Stimulated activated naive CD8-positive, alpha-beta T cell treated with anti-CD3 and anti-CD28 coated beads, Interleukin-15, amount 100 ng/mL, for 72 hours (primary cell): ENCODE data around the gene RYR2.

ENCODE experiments used
- ATAC-seq: fragments of 150-1000 bp; cut with Tn5 transposase; 2 replicates; pipeline ENCODE4 v1.10.0; 2021; ENCODE audit warnings: mild to moderate bottlenecking, moderate library complexity
- DNase-seq, 2 donors: peaks; one replicate each; pipeline ENCODE4 v3.0.0; 2021 to 2022
- H3K27ac Mint-ChIP-seq, 2 donors: one replicate each; pipeline ENCODE4 v1.8.0; 2022; ENCODE audit warnings: mild to moderate bottlenecking in 2 of 2, mixed read lengths in 2 of 2, moderate library complexity in 2 of 2
- H3K27me3 Mint-ChIP-seq: one replicate; pipeline ENCODE4 v1.8.0; 2022; ENCODE audit warnings: mixed read lengths
- H3K4me1 Mint-ChIP-seq: one replicate; pipeline ENCODE4 v1.8.0; 2022; ENCODE audit warnings: mild to moderate bottlenecking, mixed read lengths
- H3K4me3 Mint-ChIP-seq, 2 donors: one replicate each; pipeline ENCODE4 v1.8.0; 2022; ENCODE audit warnings: mild to moderate bottlenecking in 2 of 2, mixed read lengths in 2 of 2, moderate library complexity in 1 of 2
- H3K9me3 Mint-ChIP-seq, 2 donors: one replicate each; pipeline ENCODE4 v1.8.0; 2022; ENCODE audit warnings: mixed read lengths in 2 of 2

The RYR2 gene

DNA sequence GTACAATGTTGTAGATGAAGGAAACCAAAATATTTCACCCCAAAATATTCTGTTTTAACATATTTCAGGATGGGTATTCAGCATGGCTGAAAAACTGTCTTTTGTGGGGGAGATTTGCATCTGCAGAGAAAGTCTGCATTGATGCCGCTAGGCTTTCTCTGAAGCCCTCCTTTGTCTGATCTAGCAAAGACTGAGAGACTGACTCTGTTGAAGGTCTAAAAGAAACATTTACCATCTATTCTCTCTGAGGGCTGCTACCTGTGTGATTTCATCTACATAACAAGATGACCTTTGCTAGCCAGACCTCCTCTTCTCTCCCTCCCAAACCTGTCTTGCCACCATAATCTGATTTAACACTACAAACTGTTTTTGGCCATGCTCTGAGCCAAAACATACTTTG, 25.4 kb upstream of the RYR2 start:
- Mint-ChIP-seq H3K27ac (no peak overlapping the region), H3K4me3 (no peak overlapping the region), H3K27me3 (peaks cover 14% of the 10 kb centered on the region), H3K4me1 (no peaks in the 10 kb centered on the region), H3K9me3 (no peaks in the 10 kb centered on the region)
- no peak for ATAC-seq
- DNase-seq = no peak

GRCh38 chr1:237018896-237019295, 23.1 kb upstream of the RYR2 start:
- H3K27me3 Mint-ChIP-seq = peaks cover 14% of the 10 kb centered on the region
- H3K9me3 Mint-ChIP-seq = no peaks in the 10 kb centered on the region

DNA sequence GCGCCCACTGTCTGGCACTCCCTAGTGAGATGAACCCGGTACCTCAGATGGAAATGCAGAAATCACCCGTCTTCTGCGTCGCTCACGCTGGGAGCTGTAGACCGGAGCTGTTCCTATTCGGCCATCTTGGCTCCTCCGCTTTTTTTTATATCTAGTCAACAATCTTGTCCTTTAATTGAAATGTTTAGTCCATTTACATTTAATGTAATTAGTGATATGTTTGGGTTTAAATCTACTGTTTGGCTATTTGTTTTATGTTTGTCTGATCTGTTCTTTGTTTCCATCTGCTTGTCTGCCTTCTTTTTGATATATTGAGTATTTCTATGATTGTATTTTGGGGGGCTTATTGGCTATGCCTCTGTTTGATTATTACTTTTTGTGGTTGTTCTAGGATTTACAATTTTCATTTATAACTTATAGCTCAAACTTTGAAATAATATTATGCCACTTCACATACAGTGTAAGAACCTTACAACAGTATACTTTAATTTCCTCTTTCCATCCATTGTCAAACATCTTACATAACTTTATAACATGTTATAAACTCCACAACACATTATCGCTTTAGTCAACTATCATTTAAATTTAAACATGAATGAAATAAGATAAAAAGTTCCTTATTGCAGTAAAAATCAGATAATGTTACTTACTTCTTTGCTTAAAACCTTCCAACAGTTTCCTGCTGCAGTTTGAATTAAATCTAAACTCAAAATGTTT, 16.5 kb upstream of the RYR2 start:
- no peak overlapping the region for H3K4me3 Mint-ChIP-seq
- no peaks in the 10 kb centered on the region for H3K4me1 Mint-ChIP-seq
- no peak for DNase-seq
- no peak for ATAC-seq
- H3K9me3 Mint-ChIP-seq = peaks cover 5 to 8% of the 10 kb centered on the region in 2 donors
- peaks cover 21% of the 10 kb centered on the region for H3K27me3 Mint-ChIP-seq
- H3K27ac Mint-ChIP-seq = no peak overlapping the region

More at GRCh38 chr1:237018896-237019295, 23.1 kb upstream of the RYR2 start:
- no peak for ATAC-seq
- Mint-ChIP-seq H3K27ac (no peak overlapping the region), H3K4me1 (no peaks in the 10 kb centered on the region), H3K4me3 (no peak overlapping the region)
- no peak for DNase-seq

DNA sequence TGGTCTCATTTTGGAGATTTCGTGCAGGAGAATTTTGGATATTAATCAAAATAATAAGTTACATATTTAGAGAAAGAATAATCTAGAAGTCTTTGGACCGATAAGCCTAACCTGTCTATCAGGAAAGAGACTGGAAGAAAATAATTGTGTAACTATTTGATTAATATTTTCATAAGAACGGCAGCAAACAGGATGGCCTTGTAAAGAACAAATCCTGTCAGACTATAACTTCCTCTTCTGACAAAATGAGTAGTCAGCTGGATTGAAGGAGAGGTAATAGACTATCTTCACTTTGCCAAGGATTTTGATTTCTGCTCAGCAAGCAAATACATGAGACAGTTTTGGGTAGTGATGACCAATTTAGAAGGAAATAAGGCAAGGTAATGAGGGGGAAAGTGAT, 12.7 kb upstream of the RYR2 start:
- H3K4me3 Mint-ChIP-seq = no peak overlapping the region
- H3K4me1 Mint-ChIP-seq = no peaks in the 10 kb centered on the region
- ATAC-seq (no peak), DNase-seq (no peak)
- H3K27ac Mint-ChIP-seq = no peak overlapping the region
- H3K27me3 Mint-ChIP-seq = peaks cover 36% of the 10 kb centered on the region
- peaks cover 5 to 8% of the 10 kb centered on the region in 2 donors for H3K9me3 Mint-ChIP-seq

DNA sequence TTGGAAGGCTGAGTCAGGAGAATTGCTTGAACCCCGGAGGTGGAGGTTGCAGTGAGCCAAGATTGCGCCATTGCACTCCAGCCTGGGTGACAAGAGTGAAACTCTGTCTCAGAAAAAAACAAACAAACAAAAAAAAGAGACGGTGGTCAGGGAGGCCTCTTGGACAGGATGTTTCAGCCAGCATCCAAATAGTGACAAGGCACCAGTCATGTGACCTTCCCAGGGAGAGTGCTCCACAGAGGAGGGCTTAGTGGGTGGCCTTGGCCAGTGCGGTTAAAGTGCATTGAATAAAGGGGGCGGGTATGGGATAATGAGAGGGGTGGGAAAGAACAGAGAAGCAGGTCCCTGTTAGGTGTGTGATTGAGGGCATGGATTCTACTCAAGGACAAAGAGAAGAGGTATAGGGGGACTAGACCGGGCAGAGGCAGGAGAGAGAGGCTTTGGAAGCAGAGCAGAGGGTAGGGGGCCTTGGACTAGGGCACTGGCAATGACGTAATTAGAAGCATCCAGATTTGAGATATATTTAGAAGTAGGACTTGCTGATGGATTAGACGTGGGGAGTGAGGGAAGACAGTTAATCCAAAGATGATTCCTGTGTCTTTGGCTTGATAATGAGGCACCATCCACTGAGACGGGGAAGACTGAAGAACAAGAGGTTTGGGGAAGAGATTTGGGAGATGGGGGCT, 12.0 kb upstream of the RYR2 start:
- Mint-ChIP-seq H3K27me3 (peaks cover 36% of the 10 kb centered on the region), H3K4me3 (no peak overlapping the region), H3K9me3 (peaks cover 5 to 8% of the 10 kb centered on the region in 2 donors), H3K4me1 (no peaks in the 10 kb centered on the region), H3K27ac (peak overlapping the region in 1 of 2 donors; percentile 49)
- ATAC-seq (no peak), DNase-seq (no peak)

DNA sequence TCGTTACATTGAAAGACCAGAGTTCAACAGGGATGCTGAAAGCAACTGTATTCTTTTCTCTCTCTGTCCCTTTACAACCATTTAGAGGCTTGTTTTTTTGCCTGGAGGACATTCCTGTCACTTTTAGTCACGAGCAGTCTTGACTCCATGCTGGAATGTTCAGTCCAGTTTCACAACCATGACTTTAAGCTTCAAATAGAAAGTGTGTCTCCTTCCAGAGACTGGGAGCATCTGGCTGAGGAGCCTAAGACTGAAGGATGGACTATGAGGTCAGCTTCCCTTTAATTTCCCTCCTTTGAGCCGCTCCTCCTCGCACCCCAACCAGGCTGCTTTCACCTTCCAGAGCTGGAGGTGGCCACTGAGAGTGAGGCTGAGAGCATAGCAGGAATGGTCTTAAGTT, 10.5 kb upstream of the RYR2 start:
- no peak overlapping the region for H3K27ac Mint-ChIP-seq
- H3K4me1 Mint-ChIP-seq = no peaks in the 10 kb centered on the region
- no peak for ATAC-seq
- no peak for DNase-seq
- H3K27me3 Mint-ChIP-seq = peaks cover 36% of the 10 kb centered on the region
- no peaks in the 10 kb centered on the region for H3K9me3 Mint-ChIP-seq
- no peak overlapping the region for H3K4me3 Mint-ChIP-seq

DNA sequence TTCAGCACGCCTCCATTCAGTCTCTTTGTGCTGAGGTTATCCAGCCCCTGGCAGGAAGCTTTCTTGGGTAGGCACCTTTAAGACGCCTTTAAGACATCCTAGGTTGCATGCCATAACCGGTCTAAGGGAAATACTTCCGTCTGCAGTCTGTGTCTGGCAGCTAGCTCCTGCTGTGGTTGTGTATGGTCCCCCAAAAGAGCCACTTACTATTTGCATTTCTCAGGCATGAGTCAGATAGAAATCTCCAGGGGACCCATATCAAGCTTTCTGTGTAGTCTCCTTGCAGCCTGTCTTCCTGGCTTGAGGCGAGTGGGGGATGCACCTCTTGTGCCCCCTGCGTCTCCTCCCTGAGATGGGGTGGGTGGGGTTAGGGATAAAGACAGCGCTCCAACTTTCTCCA, 10.0 kb upstream of the RYR2 start:
- peaks cover 36% of the 10 kb centered on the region for H3K27me3 Mint-ChIP-seq
- H3K4me3 Mint-ChIP-seq = no peak overlapping the region
- H3K27ac Mint-ChIP-seq = no peak overlapping the region
- H3K4me1 Mint-ChIP-seq = no peaks in the 10 kb centered on the region
- no peaks in the 10 kb centered on the region for H3K9me3 Mint-ChIP-seq
- DNase-seq = no peak
- no peak for ATAC-seq

- DNase-seq (no peak), ATAC-seq (no peak)
- Mint-ChIP-seq H3K4me3 (no peak overlapping the region), H3K27ac (no peak overlapping the region), H3K9me3 (no peaks in the 10 kb centered on the region), H3K27me3 (peaks cover 26% of the 10 kb centered on the region), H3K4me1 (no peaks in the 10 kb centered on the region)
Observed at GRCh38 chr1:237033061-237033460, 8.9 kb upstream of the RYR2 start.

DNA sequence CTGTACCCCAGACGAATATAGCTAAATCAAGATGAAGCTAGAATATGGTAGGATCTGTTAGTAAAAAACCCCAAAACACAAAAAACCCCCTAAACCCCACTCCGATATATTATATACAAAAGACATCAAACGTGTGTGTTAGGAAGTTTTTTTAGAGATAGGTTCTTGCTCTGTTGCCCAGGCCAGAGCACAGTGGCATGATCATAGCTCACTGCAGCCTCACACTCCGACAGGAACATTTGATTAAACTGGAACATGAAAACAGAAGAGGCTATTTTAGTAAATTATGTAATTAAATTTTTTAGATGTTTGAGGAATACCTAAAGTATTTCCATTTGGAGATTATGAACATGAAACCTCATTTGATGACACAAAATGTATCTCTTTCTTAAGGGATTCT, 8.2 kb upstream of the RYR2 start:
- Mint-ChIP-seq H3K27me3 (peaks cover 23% of the 10 kb centered on the region), H3K9me3 (no peaks in the 10 kb centered on the region), H3K4me1 (no peaks in the 10 kb centered on the region), H3K4me3 (no peak overlapping the region), H3K27ac (no peak overlapping the region)
- DNase-seq (no peak), ATAC-seq (no peak)

GRCh38 chr1:237035759-237036158, 6.2 kb upstream of the RYR2 start:
- Mint-ChIP-seq H3K4me1 (no peaks in the 10 kb centered on the region), H3K27me3 (peaks cover 22% of the 10 kb centered on the region), H3K27ac (no peak overlapping the region), H3K9me3 (no peaks in the 10 kb centered on the region), H3K4me3 (no peak overlapping the region)
- DNase-seq = no peak
- no peak for ATAC-seq

- Mint-ChIP-seq H3K27me3 (peaks cover 19% of the 10 kb centered on the region), H3K27ac (no peak overlapping the region), H3K9me3 (no peaks in the 10 kb centered on the region), H3K4me3 (no peak overlapping the region), H3K4me1 (peaks cover 12% of the 10 kb centered on the region)
- DNase-seq (no peak), ATAC-seq (no peak)
Observed at GRCh38 chr1:237038211-237038610, 3.8 kb upstream of the RYR2 start.

GRCh38 chr1:237040823-237041222, 1.2 kb upstream of the RYR2 start:
- DNase-seq (no peak), ATAC-seq (no peak)
- Mint-ChIP-seq H3K27me3 (peaks cover 18% of the 10 kb centered on the region), H3K27ac (no peak overlapping the region), H3K9me3 (no peaks in the 10 kb centered on the region), H3K4me3 (no peak overlapping the region), H3K4me1 (peaks cover 18% of the 10 kb centered on the region)

- Mint-ChIP-seq H3K27ac (no peak overlapping the region), H3K4me3 (peak overlapping the region in 1 of 2 donors; percentile 57), H3K4me1 (peaks cover 18% of the 10 kb centered on the region), H3K9me3 (no peaks in the 10 kb centered on the region), H3K27me3 (peaks cover 18% of the 10 kb centered on the region)
- ATAC-seq = no peak
- no peak for DNase-seq
Observed at GRCh38 chr1:237041461-237041794, 556 bp upstream of the RYR2 start.

DNA sequence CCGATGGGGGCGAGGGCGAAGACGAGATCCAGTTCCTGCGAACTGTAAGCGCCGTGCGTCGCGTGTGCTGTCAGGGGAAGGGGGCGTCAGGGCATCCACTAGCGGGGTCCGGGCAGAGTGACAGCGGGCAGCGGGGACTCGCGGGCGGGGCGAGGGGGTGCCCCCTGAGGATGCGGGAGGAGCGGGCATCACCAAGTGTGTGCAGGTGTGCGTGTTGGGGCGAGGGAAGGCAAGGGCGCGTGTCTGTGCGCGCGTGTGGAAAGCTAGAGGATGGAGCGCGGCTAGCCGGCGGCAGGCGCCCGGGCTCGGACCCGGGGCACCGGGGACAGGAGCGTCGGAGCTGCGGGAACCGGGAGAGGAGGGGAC, 525 bp downstream of the RYR2 start:
- no peak for DNase-seq
- peak; percentile 53 for ATAC-seq
- peaks cover 18% of the 10 kb centered on the region for H3K4me1 Mint-ChIP-seq

GRCh38 chr1:237042892-237043576, 1.1 kb downstream of the RYR2 start:
- peaks cover 18% of the 10 kb centered on the region for H3K4me1 Mint-ChIP-seq
- H3K4me3 Mint-ChIP-seq = peak overlapping the region in 1 of 2 donors; percentile 30
- peaks cover 18% of the 10 kb centered on the region for H3K27me3 Mint-ChIP-seq
- no peak overlapping the region for H3K27ac Mint-ChIP-seq
- no peaks in the 10 kb centered on the region for H3K9me3 Mint-ChIP-seq
- DNase-seq (no peak), ATAC-seq (peak; percentile 33)

More for the DNA sequence above, 525 bp downstream of the RYR2 start:
- Mint-ChIP-seq H3K4me3 (peak overlapping the region in 1 of 2 donors; percentile 45), H3K27ac (no peak overlapping the region), H3K9me3 (no peaks in the 10 kb centered on the region), H3K27me3 (peaks cover 18% of the 10 kb centered on the region)
